ENCODE data around the gene FLVCR1.
"Not testable (repeated sequence)": the region's sequence is repeated elsewhere in the genome, so short reads cannot be mapped to it uniquely, and the experiment has no call there.

FLVCR1 gene

DNA sequence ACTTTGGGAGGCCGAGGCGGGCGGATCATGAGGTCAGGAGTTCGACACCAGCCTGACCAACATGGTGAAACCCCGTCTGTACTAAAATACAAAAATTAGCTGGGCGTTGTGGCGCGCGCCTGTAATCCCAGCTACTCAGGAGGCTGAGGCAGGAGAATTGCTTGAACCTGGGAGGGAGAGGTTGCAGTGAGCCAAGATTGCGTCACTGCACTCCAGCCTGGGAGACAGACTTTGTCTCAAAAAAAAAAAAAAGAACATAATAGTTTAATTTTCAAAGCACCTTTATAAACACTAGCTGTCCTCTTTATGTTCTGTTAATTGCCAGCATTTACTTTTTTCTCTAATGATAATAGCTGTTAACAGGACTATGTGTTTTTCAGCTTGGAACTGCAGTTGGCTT is 5.3 kb downstream of the FLVCR1 start:
- not testable (repeated sequence) for H3K27ac ChIP-seq (ENCODE audit: low read depth, low read length); H3K27me3 ChIP-seq (ENCODE audit: control insufficient read depth in 1 of 2, insufficient read depth in 2 of 2, low read length in 2 of 2); H3K9me3 ChIP-seq (ENCODE audit: low read length); H3K4me3 ChIP-seq (ENCODE audit: low read depth in 1 of 2, low read length in 2 of 2); H3K36me3 ChIP-seq (ENCODE audit: insufficient read depth, low read length); H3K9ac ChIP-seq (ENCODE audit: low read length)
- peaks cover 10% of the 10 kb centered on the region for H3K4me1 ChIP-seq (ENCODE audit: insufficient read depth, low read length)

DNA sequence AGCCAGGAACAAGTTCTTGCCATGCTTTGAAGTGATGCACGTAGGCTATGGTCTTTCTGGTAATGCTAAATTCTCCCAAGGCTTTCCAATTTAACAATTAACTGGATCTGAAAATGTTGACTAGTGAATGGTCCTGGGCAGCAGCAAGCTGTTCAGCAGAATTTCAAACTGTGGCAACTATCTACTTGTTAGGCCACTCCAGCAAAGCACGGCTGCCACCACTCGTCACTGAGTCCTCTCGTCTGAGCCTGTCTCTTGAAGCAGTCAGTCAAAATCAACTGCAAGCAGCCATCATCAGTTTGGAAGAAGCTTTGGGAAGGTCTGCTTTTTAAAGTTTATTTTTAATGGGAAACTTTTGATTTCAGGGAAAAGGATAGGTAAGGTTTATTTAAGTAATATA is 6.1 kb downstream of the FLVCR1 start:
- Histone ChIP-seq H3K9ac (ENCODE audit: low read length) (no peak overlapping the region), H3K27ac (ENCODE audit: low read depth, low read length) (no peak overlapping the region), H3K4me3 (ENCODE audit: low read depth in 1 of 2, low read length in 2 of 2) (no peak overlapping the region), H3K9me3 (ENCODE audit: low read length) (no peaks in the 10 kb centered on the region), H3K4me1 (ENCODE audit: insufficient read depth, low read length) (peaks cover 10% of the 10 kb centered on the region), H3K27me3 (ENCODE audit: control insufficient read depth in 1 of 2, insufficient read depth in 2 of 2, low read length in 2 of 2) (no peaks in the 10 kb centered on the region), H3K36me3 (ENCODE audit: insufficient read depth, low read length) (peaks cover 8% of the 10 kb centered on the region)

DNA sequence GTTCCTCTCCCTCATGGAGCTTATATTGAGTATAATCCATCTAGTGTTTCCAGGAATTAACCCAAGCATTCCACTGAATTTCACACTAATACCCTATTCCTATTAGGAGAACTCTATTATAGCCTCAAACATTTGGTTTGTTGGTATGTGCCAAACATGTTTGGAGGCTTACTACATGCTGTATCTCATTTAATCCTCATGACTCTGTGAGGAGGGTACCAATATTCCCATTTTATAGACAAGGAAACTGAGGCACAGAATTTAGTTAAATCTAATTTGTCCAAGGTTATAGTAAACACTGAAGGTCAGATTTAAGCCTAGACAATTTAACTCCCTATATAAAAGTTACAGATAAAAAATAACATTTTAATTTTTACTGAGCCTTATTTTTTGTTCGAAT is 9.1 kb downstream of the FLVCR1 start:
- Histone ChIP-seq H3K9me3 (ENCODE audit: low read length) (no peaks in the 10 kb centered on the region), H3K27ac (ENCODE audit: low read depth, low read length) (no peak overlapping the region), H3K4me3 (ENCODE audit: low read depth in 1 of 2, low read length in 2 of 2) (no peak overlapping the region), H3K4me1 (ENCODE audit: insufficient read depth, low read length) (no peaks in the 10 kb centered on the region), H3K27me3 (ENCODE audit: control insufficient read depth in 1 of 2, insufficient read depth in 2 of 2, low read length in 2 of 2) (no peaks in the 10 kb centered on the region), H3K36me3 (ENCODE audit: insufficient read depth, low read length) (peaks cover 8% of the 10 kb centered on the region), H3K9ac (ENCODE audit: low read length) (no peak overlapping the region)

- Histone ChIP-seq H3K27me3 (ENCODE audit: control insufficient read depth in 1 of 2, insufficient read depth in 2 of 2, low read length in 2 of 2) (no peaks in the 10 kb centered on the region), H3K9me3 (ENCODE audit: low read length) (no peaks in the 10 kb centered on the region), H3K4me3 (ENCODE audit: low read depth in 1 of 2, low read length in 2 of 2) (no peak overlapping the region), H3K27ac (ENCODE audit: low read depth, low read length) (no peak overlapping the region), H3K36me3 (ENCODE audit: insufficient read depth, low read length) (peaks cover 17% of the 10 kb centered on the region), H3K4me1 (ENCODE audit: insufficient read depth, low read length) (no peaks in the 10 kb centered on the region), H3K9ac (ENCODE audit: low read length) (no peak overlapping the region)
Observed at GRCh38 chr1:212871976-212872375, 13.9 kb downstream of the FLVCR1 start.

DNA sequence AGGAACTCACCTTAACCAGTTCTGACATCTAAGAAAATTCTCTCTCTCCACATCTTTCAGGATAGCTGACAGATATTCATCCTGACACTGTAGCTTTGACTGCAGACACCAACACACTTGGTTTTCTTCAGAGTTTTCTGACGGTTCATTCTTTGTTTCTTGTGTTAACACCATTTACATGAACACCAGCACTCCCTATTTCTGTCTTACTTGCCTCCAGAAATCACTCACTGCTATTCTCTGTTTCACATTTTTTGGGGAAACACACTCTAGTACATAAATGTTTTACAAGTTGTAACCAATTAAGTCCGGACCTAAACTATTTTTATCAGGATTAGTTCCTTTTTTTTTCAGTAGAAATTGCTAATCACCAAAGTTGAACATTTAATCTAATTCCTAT is 15.4 kb downstream of the FLVCR1 start:
- no peaks in the 10 kb centered on the region for H3K4me1 ChIP-seq (ENCODE audit: insufficient read depth, low read length)
- no peak overlapping the region for H3K27ac ChIP-seq (ENCODE audit: low read depth, low read length)
- H3K9me3 ChIP-seq (ENCODE audit: low read length): no peaks in the 10 kb centered on the region
- H3K27me3 ChIP-seq (ENCODE audit: control insufficient read depth in 1 of 2, insufficient read depth in 2 of 2, low read length in 2 of 2): no peaks in the 10 kb centered on the region
- H3K4me3 ChIP-seq (ENCODE audit: low read depth in 1 of 2, low read length in 2 of 2): no peak overlapping the region
- H3K9ac ChIP-seq (ENCODE audit: low read length): no peak overlapping the region
- peaks cover 17% of the 10 kb centered on the region for H3K36me3 ChIP-seq (ENCODE audit: insufficient read depth, low read length)

GRCh38 chr1:212878418-212878817 is 20.3 kb downstream of the FLVCR1 start:
- no peak overlapping the region for H3K9ac ChIP-seq (ENCODE audit: low read length)
- peaks cover 11% of the 10 kb centered on the region for H3K36me3 ChIP-seq (ENCODE audit: insufficient read depth, low read length)
- H3K4me1 ChIP-seq (ENCODE audit: insufficient read depth, low read length): no peaks in the 10 kb centered on the region
- H3K9me3 ChIP-seq (ENCODE audit: low read length): no peaks in the 10 kb centered on the region
- no peak overlapping the region for H3K27ac ChIP-seq (ENCODE audit: low read depth, low read length)
- no peaks in the 10 kb centered on the region for H3K27me3 ChIP-seq (ENCODE audit: control insufficient read depth in 1 of 2, insufficient read depth in 2 of 2, low read length in 2 of 2)
- no peak overlapping the region for H3K4me3 ChIP-seq (ENCODE audit: low read depth in 1 of 2, low read length in 2 of 2)

DNA sequence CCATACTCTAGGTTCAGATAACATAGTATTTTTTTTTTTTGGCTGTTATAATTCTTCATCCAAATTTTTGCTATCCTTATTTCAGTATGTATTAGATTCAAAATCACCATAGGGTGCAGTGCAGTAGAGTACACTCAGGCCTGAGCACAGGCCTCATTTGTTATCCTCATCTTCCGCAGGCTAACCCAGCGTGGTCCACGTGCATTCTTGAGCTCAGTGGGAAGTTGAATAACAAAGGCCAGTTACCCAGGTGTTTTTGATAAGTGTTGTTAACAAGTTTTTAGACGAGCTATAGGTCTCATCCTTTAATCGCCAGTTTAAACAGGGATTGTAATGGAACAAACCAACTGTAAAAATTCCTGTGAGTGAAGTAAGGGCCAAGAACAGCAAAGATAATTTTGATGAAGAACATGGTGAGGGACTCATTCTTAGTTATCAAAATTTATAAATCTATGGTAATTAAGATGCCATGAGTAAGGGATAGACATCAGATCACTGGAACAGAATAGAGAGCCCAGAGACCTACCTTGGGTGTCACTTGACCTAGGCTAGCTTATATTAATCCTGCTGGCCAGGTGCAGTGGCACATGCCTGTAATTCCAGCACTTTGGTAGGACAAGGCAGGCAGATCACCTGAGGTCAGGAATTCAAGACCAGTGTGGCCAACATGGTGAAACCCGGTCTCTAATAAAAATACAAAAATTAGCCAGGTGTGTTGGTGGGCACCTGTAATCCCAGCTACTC is 22.0 kb downstream of the FLVCR1 start:
- Histone ChIP-seq H3K27ac (ENCODE audit: low read depth, low read length) (no peak overlapping the region), H3K9ac (ENCODE audit: low read length) (no peak overlapping the region), H3K27me3 (ENCODE audit: control insufficient read depth in 1 of 2, insufficient read depth in 2 of 2, low read length in 2 of 2) (no peaks in the 10 kb centered on the region), H3K4me3 (ENCODE audit: low read depth in 1 of 2, low read length in 2 of 2) (no peak overlapping the region), H3K9me3 (ENCODE audit: low read length) (no peaks in the 10 kb centered on the region), H3K36me3 (ENCODE audit: insufficient read depth, low read length) (peaks cover 2% of the 10 kb centered on the region), H3K4me1 (ENCODE audit: insufficient read depth, low read length) (no peaks in the 10 kb centered on the region)

DNA sequence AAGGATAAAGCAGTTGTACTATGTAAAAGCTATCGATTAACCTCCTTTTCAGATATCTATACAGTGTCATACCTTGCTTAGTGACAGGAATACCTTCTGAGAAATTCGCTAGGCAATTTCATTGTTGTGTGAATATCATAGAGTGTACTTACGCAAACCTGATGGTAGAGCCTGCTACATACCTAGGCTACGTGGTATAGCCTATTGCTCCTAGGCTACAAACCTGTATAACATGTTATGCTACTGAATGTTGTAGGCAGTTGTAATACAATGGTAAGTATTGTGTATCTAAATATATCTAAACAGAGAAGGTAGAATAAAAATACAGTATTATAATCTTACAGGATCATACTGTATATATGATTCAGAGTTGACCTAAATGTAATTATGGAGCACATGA is 26.5 kb downstream of the FLVCR1 start:
- Histone ChIP-seq H3K27me3 (ENCODE audit: control insufficient read depth in 1 of 2, insufficient read depth in 2 of 2, low read length in 2 of 2) (no peaks in the 10 kb centered on the region), H3K4me1 (ENCODE audit: insufficient read depth, low read length) (no peaks in the 10 kb centered on the region), H3K9ac (ENCODE audit: low read length) (no peak overlapping the region), H3K36me3 (ENCODE audit: insufficient read depth, low read length) (peaks cover 2% of the 10 kb centered on the region), H3K9me3 (ENCODE audit: low read length) (no peaks in the 10 kb centered on the region), H3K27ac (ENCODE audit: low read depth, low read length) (no peak overlapping the region), H3K4me3 (ENCODE audit: low read depth in 1 of 2, low read length in 2 of 2) (no peak overlapping the region)

- Histone ChIP-seq H3K36me3 (ENCODE audit: insufficient read depth, low read length) (peaks cover 23% of the 10 kb centered on the region), H3K4me3 (ENCODE audit: low read depth in 1 of 2, low read length in 2 of 2) (no peak overlapping the region), H3K27me3 (ENCODE audit: control insufficient read depth in 1 of 2, insufficient read depth in 2 of 2, low read length in 2 of 2) (no peaks in the 10 kb centered on the region), H3K9ac (ENCODE audit: low read length) (no peak overlapping the region), H3K4me1 (ENCODE audit: insufficient read depth, low read length) (no peaks in the 10 kb centered on the region), H3K9me3 (ENCODE audit: low read length) (no peaks in the 10 kb centered on the region), H3K27ac (ENCODE audit: low read depth, low read length) (no peak overlapping the region)
Observed at GRCh38 chr1:212892108-212892507, 34.0 kb downstream of the FLVCR1 start.

DNA sequence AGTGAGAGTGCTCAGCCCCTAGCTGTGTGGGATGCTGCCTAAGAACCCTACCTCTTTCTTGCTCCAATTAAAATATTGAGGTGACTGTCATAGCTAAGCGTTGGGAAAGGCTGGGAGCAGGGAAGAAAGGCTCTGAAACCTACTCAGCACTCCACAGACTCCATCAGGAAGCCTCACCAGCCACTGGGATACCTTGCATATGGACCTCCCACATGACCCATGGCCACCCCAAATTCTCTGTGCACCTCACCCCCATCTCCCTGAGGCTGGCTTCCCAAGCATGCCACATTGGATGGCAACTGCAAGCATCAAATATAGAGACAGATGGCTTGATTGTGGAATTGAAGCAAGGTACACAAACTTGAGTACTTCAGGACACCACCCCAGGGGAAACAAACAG is 41.8 kb downstream of the FLVCR1 start:
- H3K9me3 ChIP-seq (ENCODE audit: low read length): no peaks in the 10 kb centered on the region
- no peak overlapping the region for H3K9ac ChIP-seq (ENCODE audit: low read length)
- no peaks in the 10 kb centered on the region for H3K4me1 ChIP-seq (ENCODE audit: insufficient read depth, low read length)
- H3K27ac ChIP-seq (ENCODE audit: low read depth, low read length): no peak overlapping the region
- H3K27me3 ChIP-seq (ENCODE audit: control insufficient read depth in 1 of 2, insufficient read depth in 2 of 2, low read length in 2 of 2): no peaks in the 10 kb centered on the region
- H3K4me3 ChIP-seq (ENCODE audit: low read depth in 1 of 2, low read length in 2 of 2): no peak overlapping the region
- peaks cover 6% of the 10 kb centered on the region for H3K36me3 ChIP-seq (ENCODE audit: insufficient read depth, low read length)

- no peak overlapping the region for H3K4me3 ChIP-seq (ENCODE audit: low read depth in 1 of 2, low read length in 2 of 2)
- H3K36me3 ChIP-seq (ENCODE audit: insufficient read depth, low read length): peaks cover 2% of the 10 kb centered on the region
- H3K4me1 ChIP-seq (ENCODE audit: insufficient read depth, low read length): no peaks in the 10 kb centered on the region
- H3K9ac ChIP-seq (ENCODE audit: low read length): no peak overlapping the region
- no peaks in the 10 kb centered on the region for H3K27me3 ChIP-seq (ENCODE audit: control insufficient read depth in 1 of 2, insufficient read depth in 2 of 2, low read length in 2 of 2)
- no peak overlapping the region for H3K27ac ChIP-seq (ENCODE audit: low read depth, low read length)
- no peaks in the 10 kb centered on the region for H3K9me3 ChIP-seq (ENCODE audit: low read length)
Observed at GRCh38 chr1:212901290-212901689, 43.2 kb downstream of the FLVCR1 start.

GRCh38 chr1:212902054-212902453 is 44.0 kb downstream of the FLVCR1 start:
- no peaks in the 10 kb centered on the region for H3K4me1 ChIP-seq (ENCODE audit: insufficient read depth, low read length)
- no peaks in the 10 kb centered on the region for H3K27me3 ChIP-seq (ENCODE audit: control insufficient read depth in 1 of 2, insufficient read depth in 2 of 2, low read length in 2 of 2)
- H3K4me3 ChIP-seq (ENCODE audit: low read depth in 1 of 2, low read length in 2 of 2): no peak overlapping the region
- no peak overlapping the region for H3K27ac ChIP-seq (ENCODE audit: low read depth, low read length)
- H3K9me3 ChIP-seq (ENCODE audit: low read length): no peaks in the 10 kb centered on the region
- H3K9ac ChIP-seq (ENCODE audit: low read length): no peak overlapping the region
- no peaks in the 10 kb centered on the region for H3K36me3 ChIP-seq (ENCODE audit: insufficient read depth, low read length)

Data from muscle layer of colon (tissue), 2 donors.